ENCODE data around the gene ADARB2. TPM values are rescaled to one million over a fixed set of nuclear protein-coding genes. Genes with fewer than 3 reads are reported as not detected.

ADARB2 gene
- total RNA-seq, 1 donor from 2014 or later, result 1.2 TPM

- TF ChIP-seq CTCF (IDR thresholded peaks at IDR 0.05), result no peak
- Histone ChIP-seq H3K4me3 (no peak overlapping the region), H3K36me3 (no peaks in the 10 kb centered on the region), H3K27me3 (peaks cover 8% of the 10 kb centered on the region), H3K9me3 (no peaks in the 10 kb centered on the region), H3K4me1 (no peaks in the 10 kb centered on the region), H3K27ac (no peak overlapping the region)
- DNase-seq, result no peak
- intact Hi-C loops (cut with DNase I), result no loop called here
- no peak for ATAC-seq
Observed at GRCh38 chr10:1712314-1712713, 25.0 kb downstream of the ADARB2 start.

- H3K27me3 ChIP-seq, result peaks cover 3% of the 10 kb centered on the region
- no peaks in the 10 kb centered on the region for H3K36me3 ChIP-seq
- no peaks in the 10 kb centered on the region for H3K9me3 ChIP-seq
- TF ChIP-seq CTCF (IDR thresholded peaks at IDR 0.05), result no peak
- intact Hi-C loops (cut with DNase I), result no loop called here
- DNase-seq (no peak), ATAC-seq (no peak)
- no peak overlapping the region for H3K4me3 ChIP-seq
- no peaks in the 10 kb centered on the region for H3K4me1 ChIP-seq
- no peak overlapping the region for H3K27ac ChIP-seq
Observed at GRCh38 chr10:1709161-1709560, 28.2 kb downstream of the ADARB2 start.

- no peaks in the 10 kb centered on the region for H3K4me1 ChIP-seq
- H3K27me3 ChIP-seq, result peaks cover 3% of the 10 kb centered on the region
- TF ChIP-seq CTCF (IDR thresholded peaks at IDR 0.05), result no peak
- no peaks in the 10 kb centered on the region for H3K9me3 ChIP-seq
- H3K36me3 ChIP-seq, result no peaks in the 10 kb centered on the region
- no peak overlapping the region for H3K4me3 ChIP-seq
- ATAC-seq, result no peak
- no peak overlapping the region for H3K27ac ChIP-seq
- DNase-seq, result no peak
- intact Hi-C loops (cut with DNase I), result no loop called here
Observed at GRCh38 chr10:1708746-1709145, 28.6 kb downstream of the ADARB2 start.

- Histone ChIP-seq H3K27me3 (no peaks in the 10 kb centered on the region), H3K9me3 (no peaks in the 10 kb centered on the region), H3K27ac (no peak overlapping the region), H3K4me3 (no peak overlapping the region), H3K36me3 (no peaks in the 10 kb centered on the region), H3K4me1 (no peaks in the 10 kb centered on the region)
- intact Hi-C loops (cut with DNase I), result no loop called here
- DNase-seq (no peak), ATAC-seq (no peak)
- TF ChIP-seq CTCF (IDR thresholded peaks at IDR 0.05), result no peak
Observed at GRCh38 chr10:1706711-1707110, 30.6 kb downstream of the ADARB2 start.

GRCh38 chr10:1706256-1706655 is 31.1 kb downstream of the ADARB2 start:
- H3K4me3 ChIP-seq, result no peak overlapping the region
- H3K27ac ChIP-seq, result no peak overlapping the region
- H3K27me3 ChIP-seq, result no peaks in the 10 kb centered on the region
- no peak for TF ChIP-seq CTCF (IDR thresholded peaks at IDR 0.05)
- ATAC-seq, result no peak
- H3K36me3 ChIP-seq, result no peaks in the 10 kb centered on the region
- H3K4me1 ChIP-seq, result no peaks in the 10 kb centered on the region
- no peak for DNase-seq
- no peaks in the 10 kb centered on the region for H3K9me3 ChIP-seq
- intact Hi-C loops (cut with DNase I), result no loop called here

- TF ChIP-seq CTCF (IDR thresholded peaks at IDR 0.05), result no peak
Observed at GRCh38 chr10:1698185-1698584, 39.1 kb downstream of the ADARB2 start.

More at GRCh38 chr10:1698185-1698584, 39.1 kb downstream of the ADARB2 start:
- no peak overlapping the region for H3K27ac ChIP-seq
- no peaks in the 10 kb centered on the region for H3K9me3 ChIP-seq
- no peaks in the 10 kb centered on the region for H3K27me3 ChIP-seq
- DNase-seq (no peak), ATAC-seq (no peak)
- no peaks in the 10 kb centered on the region for H3K4me1 ChIP-seq
- no peaks in the 10 kb centered on the region for H3K36me3 ChIP-seq
- intact Hi-C loops (cut with DNase I), result no loop called here
- H3K4me3 ChIP-seq, result no peak overlapping the region
